Measurements from ENCODE around the gene TUFM. TPM values are rescaled to one million over a fixed set of nuclear protein-coding genes. Genes with fewer than 3 reads are reported as not detected.

TUFM gene
- total RNA-seq, 1 experiment from 2014 or later = 361 TPM

- H3K9ac ChIP-seq (ENCODE audit: low read length) = no peak overlapping the region
- no peak overlapping the region for H3K4me2 ChIP-seq (ENCODE audit: low read length)
- POLR2A ChIA-PET = interaction anchor here (1.2 kb wide), 1 partner anchor 13 kb away, joined by 3 read pairs; no protein-coding TSS in a partner anchor
Observed at GRCh38 chr16:28865722-28866453, 19.7 kb upstream of the TUFM start.

GRCh38 chr16:28865001-28865688 is 19.0 kb upstream of the TUFM start:
- Histone ChIP-seq H2AFZ (ENCODE audit: low read depth, low read length, poor library complexity, severe bottlenecking) (no peak overlapping the region), H3K4me3 (replicated peaks in 1 of 2; ENCODE audit: low read depth in 1 of 2, low read length in 2 of 2) (peak overlapping the region; percentile 94), H3K27me3 (ENCODE audit: insufficient read depth, low read length) (no peaks in the 10 kb centered on the region), H3K27ac (ENCODE audit: low read depth, low read length) (no peak overlapping the region), H4K20me1 (ENCODE audit: insufficient read depth) (no peaks in the 10 kb centered on the region), H3K4me2 (ENCODE audit: low read length) (peak overlapping the region; percentile 89), H3K4me1 (ENCODE audit: control insufficient read depth in 1 of 2, insufficient read depth in 2 of 2, low read length in 2 of 2) (peaks cover 16 to 21% of the 10 kb centered on the region in 2 experiments), H3K79me2 (ENCODE audit: insufficient read depth, low read length) (peaks cover 52% of the 10 kb centered on the region), H3K9me3 (ENCODE audit: control insufficient read depth in 1 of 2, insufficient read depth in 1 of 2, low read depth in 1 of 2, low read length in 2 of 2) (no peaks in the 10 kb centered on the region), H3K9me2 (ENCODE audit: insufficient read depth) (no peaks in the 10 kb centered on the region), H3K9ac (ENCODE audit: low read length) (no peak overlapping the region), H3K36me3 (ENCODE audit: control insufficient read depth in 1 of 2, insufficient read depth in 2 of 2, low read length in 2 of 2) (peaks cover 17 to 20% of the 10 kb centered on the region in 2 experiments; a peak in 3 of 4 replicates)
- BruUV-seq (replicated peaks) = no TSS peak
- no peak for DNase-seq (ENCODE audit: low read depth, low spot score)
- intact Hi-C loops (cut with micrococcal nuclease) = no loop called here
- no peak for ATAC-seq
- ChIA-PET POLR2A (interaction anchor here (1.2 kb wide), 1 partner anchor 14 kb away, joined by 3 read pairs; no protein-coding TSS in a partner anchor), RAD21 (ENCODE audit: low non-redundant PET in 1 of 2, low total read pairs in 2 of 2, uncharacterized antibody in 2 of 2, unreplicated experiment in 2 of 2) (no interaction called here), CTCF (interaction anchor here (0.6 to 1.3 kb wide), 3 partner anchors 9 to 76 kb away, joined by 3 to 5 read pairs (median 4); partner anchors contain the start of gene TUFM)
- TF ChIP-seq, protein P1, sequence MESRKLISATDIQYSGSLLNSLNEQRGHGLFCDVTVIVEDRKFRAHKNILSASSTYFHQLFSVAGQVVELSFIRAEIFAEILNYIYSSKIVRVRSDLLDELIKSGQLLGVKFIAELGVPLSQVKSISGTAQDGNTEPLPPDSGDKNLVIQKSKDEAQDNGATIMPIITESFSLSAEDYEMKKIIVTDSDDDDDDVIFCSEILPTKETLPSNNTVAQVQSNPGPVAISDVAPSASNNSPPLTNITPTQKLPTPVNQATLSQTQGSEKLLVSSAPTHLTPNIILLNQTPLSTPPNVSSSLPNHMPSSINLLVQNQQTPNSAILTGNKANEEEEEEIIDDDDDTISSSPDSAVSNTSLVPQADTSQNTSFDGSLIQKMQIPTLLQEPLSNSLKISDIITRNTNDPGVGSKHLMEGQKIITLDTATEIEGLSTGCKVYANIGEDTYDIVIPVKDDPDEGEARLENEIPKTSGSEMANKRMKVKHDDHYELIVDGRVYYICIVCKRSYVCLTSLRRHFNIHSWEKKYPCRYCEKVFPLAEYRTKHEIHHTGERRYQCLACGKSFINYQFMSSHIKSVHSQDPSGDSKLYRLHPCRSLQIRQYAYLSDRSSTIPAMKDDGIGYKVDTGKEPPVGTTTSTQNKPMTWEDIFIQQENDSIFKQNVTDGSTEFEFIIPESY (IDR thresholded peaks at IDR 0.05; ENCODE audit: extremely low read depth, insufficient replicate concordance, low read length) = no peak
- TF ChIP-seq JUND (IDR thresholded peaks at IDR 0.05) (no peak), RAD21 (IDR thresholded peaks at IDR 0.05; ENCODE audit: low read depth) (no peak), EZH2phosphoT487 (IDR thresholded peaks at IDR 0.05; ENCODE audit: borderline replicate concordance) (no peak), SIN3A (IDR thresholded peaks at IDR 0.05; ENCODE audit: low read depth) (no peak), FOSL1 (IDR thresholded peaks at IDR 0.05; ENCODE audit: low read depth) (no peak), ZFX (IDR thresholded peaks at IDR 0.05) (no peak), SRF (IDR thresholded peaks at IDR 0.05; ENCODE audit: low read depth) (no peak), TCF7L2 (IDR thresholded peaks at IDR 0.05; ENCODE audit: borderline replicate concordance, extremely low read depth, insufficient read depth, insufficient read length) (no peak), MAX (IDR thresholded peaks at IDR 0.05) (no peak), SP1 (IDR thresholded peaks at IDR 0.05; ENCODE audit: low read depth) (no peak), CEBPB (IDR thresholded peaks at IDR 0.05; ENCODE audit: low read depth) (no peak), POLR2A (IDR thresholded peaks at IDR 0.05; ENCODE audit: borderline replicate concordance, extremely low read depth, insufficient read depth, insufficient read length) (no peak), CBX3 (IDR thresholded peaks at IDR 0.05; ENCODE audit: low read depth) (no peak), EGR1 (IDR thresholded peaks at IDR 0.05; ENCODE audit: low read depth) (no peak), ELF1 (IDR thresholded peaks at IDR 0.05; ENCODE audit: borderline replicate concordance, low read depth) (no peak)

More at GRCh38 chr16:28865722-28866453, 19.7 kb upstream of the TUFM start:
- H3K4me3 ChIP-seq (replicated peaks in 1 of 2; ENCODE audit: low read depth in 1 of 2, low read length in 2 of 2) = no peak overlapping the region
- no peaks in the 10 kb centered on the region for H4K20me1 ChIP-seq (ENCODE audit: insufficient read depth)
- H3K79me2 ChIP-seq (ENCODE audit: insufficient read depth, low read length) = peaks cover 52% of the 10 kb centered on the region
- H3K27ac ChIP-seq (ENCODE audit: low read depth, low read length) = no peak overlapping the region
- DNase-seq (ENCODE audit: low read depth, low spot score) (no peak), ATAC-seq (no peak)
- H3K27me3 ChIP-seq (ENCODE audit: insufficient read depth, low read length) = no peaks in the 10 kb centered on the region
- peaks cover 21 to 22% of the 10 kb centered on the region in 2 experiments for H3K36me3 ChIP-seq (ENCODE audit: control insufficient read depth in 1 of 2, insufficient read depth in 2 of 2, low read length in 2 of 2)
- TF ChIP-seq EZH2phosphoT487 (IDR thresholded peaks at IDR 0.05; ENCODE audit: borderline replicate concordance) = no peak
- TF ChIP-seq POLR2AphosphoS5 (IDR thresholded peaks at IDR 0.05; ENCODE audit: low read depth, low read length) = no peak
- TF ChIP-seq SP1 (IDR thresholded peaks at IDR 0.05; ENCODE audit: low read depth) = no peak
- TF ChIP-seq RAD21 (IDR thresholded peaks at IDR 0.05; ENCODE audit: low read depth) = no peak
- no TSS peak for BruUV-seq (replicated peaks)
- ChIA-PET CTCF (no interaction called here), RAD21 (ENCODE audit: low non-redundant PET in 1 of 2, low total read pairs in 2 of 2, uncharacterized antibody in 2 of 2, unreplicated experiment in 2 of 2) (no interaction called here)
- H3K4me1 ChIP-seq (ENCODE audit: control insufficient read depth in 1 of 2, insufficient read depth in 2 of 2, low read length in 2 of 2) = peaks cover 16 to 21% of the 10 kb centered on the region in 2 experiments
- no peaks in the 10 kb centered on the region for H3K9me2 ChIP-seq (ENCODE audit: insufficient read depth)
- H2AFZ ChIP-seq (ENCODE audit: low read depth, low read length, poor library complexity, severe bottlenecking) = no peak overlapping the region
- intact Hi-C loops (cut with micrococcal nuclease) = no loop called here
- no peaks in the 10 kb centered on the region for H3K9me3 ChIP-seq (ENCODE audit: control insufficient read depth in 1 of 2, insufficient read depth in 1 of 2, low read depth in 1 of 2, low read length in 2 of 2)

All from HCT116 (cell line).